GM12874 (cell line): ENCODE results near the gene CEP44.

ENCODE experiments used
- TF ChIP-seq, protein P1 (sequence below): IDR thresholded peaks from 2 replicates; pipeline ENCODE4 v1.5.1; 2011; ENCODE audit warnings: low read depth, mild to moderate bottlenecking, control low read depth, low read length, moderate library complexity; ENCODE audit not compliant: insufficient read depth

Gene CEP44

DNA sequence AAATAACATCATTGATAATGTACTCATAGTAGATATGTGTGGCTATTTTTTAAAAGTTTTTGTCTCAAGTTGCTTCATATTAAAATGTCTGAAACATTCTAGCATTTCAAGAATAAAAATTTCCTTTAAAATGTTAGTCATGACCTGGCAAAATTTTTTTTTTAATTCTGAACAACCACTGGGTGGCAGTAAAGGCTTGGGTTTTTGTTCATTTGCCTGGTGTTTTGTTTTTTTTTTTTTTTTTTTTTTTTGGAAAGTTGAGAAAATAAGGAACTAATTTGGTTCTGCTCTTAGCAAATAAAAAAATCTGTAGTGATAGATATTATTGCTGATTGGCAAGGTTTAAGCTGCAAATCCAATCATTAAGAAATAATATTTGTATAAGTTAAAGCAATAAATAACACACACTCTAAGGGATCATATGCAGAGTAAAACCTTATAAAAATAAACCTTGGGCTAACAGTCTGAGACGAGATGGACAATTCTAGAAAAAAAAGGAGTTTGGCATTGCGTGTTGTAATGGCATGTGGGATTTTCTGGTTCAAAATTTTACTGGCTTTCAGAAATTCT is 81.4 kb downstream of the CEP44 start:
- TF ChIP-seq, protein P1, sequence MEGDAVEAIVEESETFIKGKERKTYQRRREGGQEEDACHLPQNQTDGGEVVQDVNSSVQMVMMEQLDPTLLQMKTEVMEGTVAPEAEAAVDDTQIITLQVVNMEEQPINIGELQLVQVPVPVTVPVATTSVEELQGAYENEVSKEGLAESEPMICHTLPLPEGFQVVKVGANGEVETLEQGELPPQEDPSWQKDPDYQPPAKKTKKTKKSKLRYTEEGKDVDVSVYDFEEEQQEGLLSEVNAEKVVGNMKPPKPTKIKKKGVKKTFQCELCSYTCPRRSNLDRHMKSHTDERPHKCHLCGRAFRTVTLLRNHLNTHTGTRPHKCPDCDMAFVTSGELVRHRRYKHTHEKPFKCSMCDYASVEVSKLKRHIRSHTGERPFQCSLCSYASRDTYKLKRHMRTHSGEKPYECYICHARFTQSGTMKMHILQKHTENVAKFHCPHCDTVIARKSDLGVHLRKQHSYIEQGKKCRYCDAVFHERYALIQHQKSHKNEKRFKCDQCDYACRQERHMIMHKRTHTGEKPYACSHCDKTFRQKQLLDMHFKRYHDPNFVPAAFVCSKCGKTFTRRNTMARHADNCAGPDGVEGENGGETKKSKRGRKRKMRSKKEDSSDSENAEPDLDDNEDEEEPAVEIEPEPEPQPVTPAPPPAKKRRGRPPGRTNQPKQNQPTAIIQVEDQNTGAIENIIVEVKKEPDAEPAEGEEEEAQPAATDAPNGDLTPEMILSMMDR = no peak

DNA sequence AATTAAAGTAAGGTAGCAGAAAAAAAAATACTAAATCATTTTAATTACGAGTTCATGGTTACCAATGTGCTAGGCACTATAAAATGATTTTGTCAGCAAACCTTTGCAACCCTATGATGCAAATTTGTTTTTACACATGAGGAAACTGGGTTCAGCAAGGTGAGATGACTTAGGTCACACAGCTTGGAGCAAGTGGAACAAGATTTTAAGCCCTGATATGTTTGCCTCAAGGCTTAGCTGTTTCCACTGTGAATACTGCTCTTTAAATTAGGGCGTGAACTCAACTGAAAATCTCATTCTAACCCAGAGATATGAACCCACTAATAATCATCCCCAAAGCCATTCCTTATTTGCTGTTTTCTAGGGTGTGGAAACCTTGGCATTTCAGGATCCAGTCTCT is 86.3 kb downstream of the CEP44 start:
- TF ChIP-seq, protein P1 = no peak

DNA sequence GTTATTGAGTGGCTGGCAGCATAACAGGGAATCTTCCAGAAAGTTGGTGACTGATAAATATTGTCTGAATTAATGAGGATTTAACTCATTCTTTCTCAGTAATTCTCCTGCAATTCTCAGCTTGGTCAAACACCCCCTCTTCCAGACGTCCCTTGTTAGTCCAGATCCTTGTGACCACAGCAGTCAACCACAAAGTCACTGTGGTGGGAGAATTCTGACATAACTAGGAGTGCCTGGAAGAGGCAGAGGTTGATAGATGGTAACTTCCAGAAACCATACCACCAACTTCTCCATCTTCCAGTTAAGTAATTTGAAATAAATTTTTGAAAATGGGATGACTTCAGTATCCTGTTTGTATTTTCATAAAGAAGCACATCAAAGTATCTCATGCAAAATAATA is 90.1 kb downstream of the CEP44 start:
- TF ChIP-seq, protein P1 = no peak

DNA sequence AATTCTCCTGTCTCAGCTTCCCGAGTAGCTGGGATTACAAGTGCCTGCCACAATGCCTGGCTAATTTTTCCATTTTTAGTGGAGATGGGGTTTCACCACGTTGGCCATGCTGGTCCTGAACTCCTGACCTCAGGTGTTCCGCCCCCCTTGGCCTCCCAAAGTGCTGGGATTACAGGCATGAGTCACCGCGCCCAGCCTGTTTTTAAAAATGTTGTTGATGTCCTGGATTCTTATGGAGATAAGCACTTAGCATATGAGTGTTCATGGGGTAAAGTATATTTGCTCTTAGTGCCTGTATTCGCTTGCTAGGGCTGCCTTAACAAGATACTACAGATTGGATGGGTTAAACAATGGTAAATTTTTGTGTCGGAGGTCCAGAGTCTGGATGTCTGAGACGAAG is 91.7 kb downstream of the CEP44 start:
- TF ChIP-seq, protein P1 = no peak

DNA sequence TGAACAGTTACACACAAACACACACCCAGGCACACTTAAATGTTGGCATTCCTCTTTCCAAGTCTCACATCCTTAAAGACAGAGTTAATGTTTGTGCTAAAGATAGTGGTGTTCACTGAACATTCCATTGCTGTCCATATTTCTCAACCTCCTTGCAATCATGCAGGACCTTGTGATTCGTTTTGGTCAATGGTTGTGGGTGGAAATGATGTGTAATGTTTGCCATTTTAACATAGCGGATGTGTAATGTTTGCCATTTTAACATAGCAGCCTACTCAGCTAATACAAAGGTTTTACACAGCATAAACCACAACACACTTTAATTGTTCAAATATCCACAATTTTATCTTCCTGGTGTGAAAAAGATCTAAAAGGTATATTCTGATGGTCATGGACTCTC is 93.9 kb downstream of the CEP44 start:
- TF ChIP-seq, protein P1 = no peak

DNA sequence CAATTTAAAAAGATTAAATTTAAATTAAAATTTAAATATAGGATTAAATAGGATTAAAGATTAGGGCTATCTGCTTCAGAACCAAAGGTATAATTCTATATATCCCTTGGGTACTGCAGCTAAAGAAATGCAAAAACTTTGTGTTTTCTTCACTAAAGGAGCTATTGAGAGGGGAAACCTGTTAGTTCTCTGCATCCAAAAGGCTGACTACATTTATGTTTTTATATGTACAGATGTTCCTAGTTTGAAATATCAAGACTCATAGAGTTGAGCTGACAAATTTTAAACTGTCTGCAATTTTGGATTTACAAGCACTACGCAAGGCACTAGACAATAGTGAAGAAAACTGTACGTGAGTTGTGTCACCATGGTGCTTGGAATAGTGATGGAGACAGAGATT is 95.2 kb downstream of the CEP44 start:
- TF ChIP-seq, protein P1 = no peak

DNA sequence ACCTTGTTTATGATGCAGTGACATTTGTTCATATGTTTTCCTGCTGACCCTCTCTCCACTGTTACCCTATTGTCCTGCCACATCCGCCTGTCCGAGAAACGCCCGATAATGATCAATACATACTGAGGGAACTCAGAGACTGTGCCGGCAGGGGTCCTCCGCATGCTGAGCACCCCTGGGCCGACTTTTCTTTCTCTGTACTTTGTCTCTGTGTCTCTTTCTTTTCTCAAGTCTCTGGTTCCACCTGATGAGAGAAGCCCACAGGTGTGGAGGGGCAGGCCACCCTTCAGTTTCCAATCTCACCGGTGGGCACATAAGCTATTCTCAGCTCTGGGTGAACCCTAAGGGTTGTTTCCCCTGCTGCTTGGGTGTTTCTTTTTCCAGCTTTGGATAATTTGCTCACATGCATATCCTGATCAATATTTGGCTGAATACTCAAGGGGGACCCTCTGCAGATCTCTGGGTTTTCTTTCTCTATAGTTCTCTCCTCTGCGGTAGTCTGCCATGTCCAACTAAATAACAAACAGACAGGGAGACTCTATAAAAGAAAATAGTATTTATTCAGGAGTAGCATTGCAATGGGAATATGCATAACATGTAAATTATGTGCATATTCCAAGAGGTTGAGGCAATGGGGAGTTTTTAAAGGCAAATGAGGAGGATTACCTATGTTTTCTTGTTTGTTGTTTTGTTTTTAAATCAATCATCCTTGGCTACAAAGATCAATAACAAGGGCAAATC is 97.2 kb downstream of the CEP44 start:
- TF ChIP-seq, protein P1 = no peak
